Panc1 (cell line): ENCODE results near the gene G6PC2. TPM values are rescaled to one million over a fixed set of nuclear protein-coding genes. Genes with fewer than 3 reads are reported as not detected.

Source experiments
- ATAC-seq: fragments of 200-7000 bp; cut with Tn5 transposase; 2 replicates; pipeline ENCODE4 v1.9.1; 2020; ENCODE audit warnings: mild to moderate bottlenecking, moderate library complexity
- BruUV-seq: library from RNA; stranded (reverse); fragments of 400-500 nt; replicated peaks from 2 replicates; lab custom pipeline; 2021; lab: Mats Ljungman, UMichigan
- CTCF ChIA-PET: fragments of 300-600 bp; sonication (Branson Sonifier 250); formaldehyde crosslinking; loops from one replicate; lab custom pipeline; 2022; ENCODE audit warnings: antibody characterized with exemption; lab: Charles Lee
- POLR2A ChIA-PET: fragments of 300-600 bp; sonication (Branson Sonifier 250); formaldehyde crosslinking; loops from one replicate; lab custom pipeline; 2022; ENCODE audit warnings: antibody characterized with exemption; lab: Charles Lee
- DNase-seq: peaks from one replicate; pipeline ENCODE4 v3.0.0-alpha.2; 2010; ENCODE audit warnings: low read depth, low spot score
- H3K27ac ChIP-seq: 2 replicates; pipeline ENCODE4 v1.5.1; 2011; ENCODE audit warnings: mild to moderate bottlenecking, low read length, inconsistent platforms
- H3K27me3 ChIP-seq: fragments of 200-500 bp; sonication (Bioruptor generic); 2 replicates; pipeline ENCODE4 v1.6.0; 2014; ENCODE audit warnings: low read length, inconsistent platforms; ENCODE audit not compliant: control insufficient read depth, insufficient read depth
- H3K36me3 ChIP-seq: fragments of 200-500 bp; sonication (Bioruptor generic); 2 replicates; pipeline ENCODE4 v1.5.1; 2014; ENCODE audit warnings: inconsistent platforms, mild to moderate bottlenecking, low read length, moderate library complexity; ENCODE audit not compliant: control insufficient read depth, insufficient read depth
- H3K4me1 ChIP-seq: 2 replicates; pipeline ENCODE4 v1.5.1; 2011; ENCODE audit warnings: inconsistent platforms, mild to moderate bottlenecking, low read length, moderate library complexity; ENCODE audit not compliant: control insufficient read depth, insufficient read depth
- H3K4me3 ChIP-seq, 2 experiments: 2 replicates each; pipeline ENCODE4 v1.5.1; 2011 to 2012; ENCODE audit warnings: low read depth in 2 of 2, low read length in 2 of 2, mild to moderate bottlenecking in 2 of 2, inconsistent platforms in 1 of 2, moderate library complexity in 1 of 2
- H3K9me3 ChIP-seq: fragments of 200-500 bp; sonication (Bioruptor generic); 2 replicates; pipeline ENCODE4 v1.5.1; 2014; ENCODE audit warnings: low read depth, mild to moderate bottlenecking, inconsistent platforms, low read length, moderate library complexity; ENCODE audit not compliant: control insufficient read depth, insufficient read depth
- POLR2AphosphoS5 ChIP-seq: IDR thresholded peaks from 2 replicates; pipeline ENCODE4 v1.6.1; 2012; ENCODE audit warnings: mild to moderate bottlenecking, low read depth, low read length, moderate library complexity
- SIN3A ChIP-seq: IDR thresholded peaks from 2 replicates; pipeline ENCODE4 v1.6.1; 2012; ENCODE audit warnings: low read depth, mild to moderate bottlenecking, low read length, moderate library complexity, borderline replicate concordance; ENCODE audit not compliant: insufficient read depth
- TCF7L2 ChIP-seq: IDR thresholded peaks from 2 replicates; pipeline ENCODE4 v1.6.1; 2011; ENCODE audit warnings: mild to moderate bottlenecking, low read depth, low read length, inconsistent platforms
- in situ Hi-C: cut with HindIII; loops from 2 replicates; pipeline ENCODE4 v1.10.0; 2016; ENCODE audit warnings: low sequenced_read_pairs, low pct_unique_long_range_greater_than_20kb
- intact Hi-C: fragments of 100-400 bp; cut with micrococcal nuclease; formaldehyde crosslinking; loops from one replicate; pipeline ENCODE4 v1.10.0; 2022; ENCODE audit not compliant: unreplicated experiment
- total RNA-seq: library from RNA; stranded (reverse); gene quantifications from one replicate; pipeline ENCODE4 v1.2.1, GENCODE V29; 2021; ENCODE audit not compliant: unreplicated experiment
- TF ChIP-seq, protein P1 (sequence below), 2 experiments: IDR thresholded peaks; 2 replicates each; pipeline ENCODE4 v1.6.1; 2011 to 2012; ENCODE audit warnings: low read depth in 2 of 2, control low read depth in 1 of 2, low read length in 1 of 2, mild to moderate bottlenecking in 1 of 2, moderate library complexity in 1 of 2; ENCODE audit not compliant: insufficient read depth in 1 of 2
- TF ChIP-seq, protein P2 (sequence below): fragments of 450-650 bp; IDR thresholded peaks from 2 replicates; pipeline ENCODE4 v1.5.1; 2017; ENCODE audit warnings: mild to moderate bottlenecking

The G6PC2 gene
- total RNA-seq, 1 experiment from 2014 or later: not detected

DNA sequence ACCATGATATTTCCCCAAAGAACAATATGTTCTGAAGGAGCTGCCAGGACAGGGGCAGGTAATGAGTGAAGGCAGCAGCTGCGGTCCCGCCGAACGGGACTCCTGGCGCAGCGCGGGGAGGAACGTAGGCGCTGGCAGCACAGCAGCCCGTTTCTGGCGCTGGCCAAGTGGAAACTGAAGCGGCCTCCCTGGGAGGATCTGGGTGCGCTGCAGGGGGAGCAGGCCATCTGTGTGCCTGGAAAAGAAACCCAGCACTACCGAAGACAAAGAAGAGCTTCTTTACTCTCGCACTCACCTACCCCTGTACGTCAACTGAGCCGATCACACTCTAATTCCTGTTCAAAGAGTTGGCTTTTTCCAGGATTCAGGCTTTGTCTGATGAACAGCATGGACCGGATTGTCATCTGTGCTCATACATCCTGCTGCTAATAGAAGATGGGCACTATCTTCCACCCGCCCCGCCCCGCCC is 11.8 kb downstream of the G6PC2 start:
- no peak for TF ChIP-seq POLR2AphosphoS5
- no peak for TF ChIP-seq SIN3A
- TF ChIP-seq, protein P1, sequence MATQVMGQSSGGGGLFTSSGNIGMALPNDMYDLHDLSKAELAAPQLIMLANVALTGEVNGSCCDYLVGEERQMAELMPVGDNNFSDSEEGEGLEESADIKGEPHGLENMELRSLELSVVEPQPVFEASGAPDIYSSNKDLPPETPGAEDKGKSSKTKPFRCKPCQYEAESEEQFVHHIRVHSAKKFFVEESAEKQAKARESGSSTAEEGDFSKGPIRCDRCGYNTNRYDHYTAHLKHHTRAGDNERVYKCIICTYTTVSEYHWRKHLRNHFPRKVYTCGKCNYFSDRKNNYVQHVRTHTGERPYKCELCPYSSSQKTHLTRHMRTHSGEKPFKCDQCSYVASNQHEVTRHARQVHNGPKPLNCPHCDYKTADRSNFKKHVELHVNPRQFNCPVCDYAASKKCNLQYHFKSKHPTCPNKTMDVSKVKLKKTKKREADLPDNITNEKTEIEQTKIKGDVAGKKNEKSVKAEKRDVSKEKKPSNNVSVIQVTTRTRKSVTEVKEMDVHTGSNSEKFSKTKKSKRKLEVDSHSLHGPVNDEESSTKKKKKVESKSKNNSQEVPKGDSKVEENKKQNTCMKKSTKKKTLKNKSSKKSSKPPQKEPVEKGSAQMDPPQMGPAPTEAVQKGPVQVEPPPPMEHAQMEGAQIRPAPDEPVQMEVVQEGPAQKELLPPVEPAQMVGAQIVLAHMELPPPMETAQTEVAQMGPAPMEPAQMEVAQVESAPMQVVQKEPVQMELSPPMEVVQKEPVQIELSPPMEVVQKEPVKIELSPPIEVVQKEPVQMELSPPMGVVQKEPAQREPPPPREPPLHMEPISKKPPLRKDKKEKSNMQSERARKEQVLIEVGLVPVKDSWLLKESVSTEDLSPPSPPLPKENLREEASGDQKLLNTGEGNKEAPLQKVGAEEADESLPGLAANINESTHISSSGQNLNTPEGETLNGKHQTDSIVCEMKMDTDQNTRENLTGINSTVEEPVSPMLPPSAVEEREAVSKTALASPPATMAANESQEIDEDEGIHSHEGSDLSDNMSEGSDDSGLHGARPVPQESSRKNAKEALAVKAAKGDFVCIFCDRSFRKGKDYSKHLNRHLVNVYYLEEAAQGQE (IDR thresholded peaks at IDR 0.05; ENCODE audit: insufficient read depth in 1 of 2, low read depth in 2 of 2, low read length in 1 of 2): no peak
- TF ChIP-seq, protein P2, sequence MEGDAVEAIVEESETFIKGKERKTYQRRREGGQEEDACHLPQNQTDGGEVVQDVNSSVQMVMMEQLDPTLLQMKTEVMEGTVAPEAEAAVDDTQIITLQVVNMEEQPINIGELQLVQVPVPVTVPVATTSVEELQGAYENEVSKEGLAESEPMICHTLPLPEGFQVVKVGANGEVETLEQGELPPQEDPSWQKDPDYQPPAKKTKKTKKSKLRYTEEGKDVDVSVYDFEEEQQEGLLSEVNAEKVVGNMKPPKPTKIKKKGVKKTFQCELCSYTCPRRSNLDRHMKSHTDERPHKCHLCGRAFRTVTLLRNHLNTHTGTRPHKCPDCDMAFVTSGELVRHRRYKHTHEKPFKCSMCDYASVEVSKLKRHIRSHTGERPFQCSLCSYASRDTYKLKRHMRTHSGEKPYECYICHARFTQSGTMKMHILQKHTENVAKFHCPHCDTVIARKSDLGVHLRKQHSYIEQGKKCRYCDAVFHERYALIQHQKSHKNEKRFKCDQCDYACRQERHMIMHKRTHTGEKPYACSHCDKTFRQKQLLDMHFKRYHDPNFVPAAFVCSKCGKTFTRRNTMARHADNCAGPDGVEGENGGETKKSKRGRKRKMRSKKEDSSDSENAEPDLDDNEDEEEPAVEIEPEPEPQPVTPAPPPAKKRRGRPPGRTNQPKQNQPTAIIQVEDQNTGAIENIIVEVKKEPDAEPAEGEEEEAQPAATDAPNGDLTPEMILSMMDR: no peak
- no peak for TF ChIP-seq TCF7L2
- ChIA-PET POLR2A (no interaction called here), CTCF (no interaction called here)
- H3K27ac ChIP-seq: no peak overlapping the region
- in situ Hi-C loops: no loop called here
- 0 out of 2 replicates have a peak, but pooled peaks cover 3% of the 10 kb centered on the region for H3K4me1 ChIP-seq
- peak overlapping the region; percentile 12 to 15; a peak in 3 of 4 replicates for H3K4me3 ChIP-seq
- H3K9me3 ChIP-seq: peaks cover 4% of the 10 kb centered on the region; the same call in 1 of the 2 replicates
- peaks cover 21% of the 10 kb centered on the region for H3K27me3 ChIP-seq
- intact Hi-C loops: loop anchor here (10.0 kb wide), 1 partner anchor 778 kb away; no protein-coding TSS in a partner anchor
- H3K36me3 ChIP-seq: no peaks in the 10 kb centered on the region
- no TSS peak for BruUV-seq
- no peak for DNase-seq
- no peak for ATAC-seq

DNA sequence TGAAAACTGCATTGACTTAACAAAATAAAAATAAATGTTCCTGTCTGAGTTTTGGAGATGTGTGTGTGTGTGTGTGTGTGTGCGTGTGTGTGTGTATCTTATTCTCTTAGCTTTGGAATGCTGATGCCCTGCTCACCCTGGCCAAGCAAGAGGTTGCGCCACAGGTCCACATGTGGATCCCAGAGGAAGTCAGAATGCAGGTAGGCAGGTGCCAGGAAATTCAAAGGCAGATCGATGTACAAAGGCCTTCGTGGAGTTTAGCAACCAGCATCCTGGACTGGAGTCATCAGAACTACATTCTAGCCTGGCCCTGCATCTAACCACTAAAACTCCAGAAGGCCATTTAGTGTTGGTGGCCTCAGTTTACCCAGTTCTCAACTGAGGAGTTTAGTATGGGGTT is 12.4 kb downstream of the G6PC2 start:
- in situ Hi-C loops (no loop called here), intact Hi-C loops (loop anchor here (10.0 kb wide), 1 partner anchor 779 kb away; no protein-coding TSS in a partner anchor)
- ChIA-PET POLR2A (no interaction called here), CTCF (no interaction called here)
- TF ChIP-seq POLR2AphosphoS5 (no peak), SIN3A (no peak), TCF7L2 (no peak)
- TF ChIP-seq, protein P1 (IDR thresholded peaks at IDR 0.05; ENCODE audit: insufficient read depth in 1 of 2, low read depth in 2 of 2, low read length in 1 of 2): no peak
- TF ChIP-seq, protein P2: no peak
- no peak overlapping the region for H3K27ac ChIP-seq
- H3K27me3 ChIP-seq: peaks cover 21% of the 10 kb centered on the region
- no peaks in the 10 kb centered on the region for H3K36me3 ChIP-seq
- H3K4me3 ChIP-seq: no peak overlapping the region
- H3K4me1 ChIP-seq: 0 out of 2 replicates have a peak, but pooled peaks cover 3% of the 10 kb centered on the region
- BruUV-seq: no TSS peak
- peaks cover 4% of the 10 kb centered on the region; the same call in 1 of the 2 replicates for H3K9me3 ChIP-seq
- DNase-seq (no peak), ATAC-seq (no peak)
